Gastrocnemius medialis (tissue), 4 donors: ENCODE data around the gene UBE2D3. TPM values are rescaled to one million over a fixed set of nuclear protein-coding genes. Genes with fewer than 3 reads are reported as not detected.

Experiments
- ATAC-seq, 2 donors: fragments of 150-250 bp; one replicate each; pipeline ENCODE4 v1.9.1; 2016
- DNase-seq, 2 donors: peaks; one replicate each; pipeline ENCODE4 v3.0.0-alpha.2; 2019
- H3K27ac ChIP-seq, 4 donors: fragments of 200-600 bp; sonication (generic); 1 replicate in 1 of 4; 2 replicates in 3 of 4; pipeline ENCODE4 v1.5.1; 2016 to 2018; ENCODE audit warnings: mild to moderate bottlenecking in 2 of 4, moderate library complexity in 1 of 4
- H3K27me3 ChIP-seq, 3 donors: fragments of 200-600 bp; sonication (generic) in 2 of 3; 1 replicate in 1 of 3; 2 replicates in 2 of 3; pipeline versions ENCODE4 v1.5.1 to v1.6.0; 2016 to 2019; ENCODE audit warnings: mild to moderate bottlenecking in 1 of 3, moderate library complexity in 1 of 3
- H3K36me3 ChIP-seq, 2 donors: fragments of 200-600 bp; sonication (generic) in 1 of 2; one replicate each; pipeline ENCODE4 v1.5.1; 2017 to 2018
- H3K4me1 ChIP-seq, 2 donors: fragments of 200-600 bp; sonication (generic) in 1 of 2; one replicate each; pipeline ENCODE4 v1.5.1; 2016 to 2017; ENCODE audit warnings: mild to moderate bottlenecking in 2 of 2
- H3K4me3 ChIP-seq, 4 donors: fragments of 200-600 bp; sonication (generic) in 3 of 4; 1 replicate in 1 of 4; 2 replicates in 3 of 4; pipeline ENCODE4 v1.5.1; 2016 to 2019; ENCODE audit warnings: mild to moderate bottlenecking in 2 of 4
- H3K9me3 ChIP-seq, 3 donors: fragments of 200-600 bp; sonication (generic) in 2 of 3; 1 replicate in 1 of 3; 2 replicates in 2 of 3; pipeline ENCODE4 v1.5.1; 2016 to 2019
- CTCF ChIP-seq, 5 experiments: fragments of 450-650 bp in 3 of 5; fragments of 200-600 bp in 2 of 5; sonication (generic) in 2 of 5; IDR thresholded peaks in 4 of 5; conservative IDR thresholded peaks in 1 of 5; 1 replicate in 4 of 5; 2 replicates in 1 of 5; pipeline ENCODE4 v1.5.1; 2016 to 2019; ENCODE audit warnings: antibody characterized with exemption in 5 of 5, mild to moderate bottlenecking in 3 of 5, moderate library complexity in 3 of 5
- POLR2A ChIP-seq, 2 donors: fragments of 450-650 bp; IDR thresholded peaks; one replicate each; pipeline ENCODE4 v1.6.1; 2017; ENCODE audit warnings: antibody characterized with exemption in 2 of 2, mild to moderate bottlenecking in 2 of 2, moderate library complexity in 2 of 2
- in situ Hi-C, 4 donors: fragments of 200-750 bp; cut with MboI; loops; one replicate each; pipeline versions ENCODE4 v1.15.0 to v1.8.0; 2017; ENCODE audit warnings: low sequenced_read_pairs in 4 of 4
- intact Hi-C: fragments of 100-400 bp; cut with DNase I; formaldehyde crosslinking; loops from one replicate; pipeline ENCODE4 v1.15.1; 2023; ENCODE audit warnings: low total_unique reads
- total RNA-seq, 4 donors: library from RNA; depleted of rRNA; stranded (reverse); fragments of >200 nt; gene quantifications; one replicate each; pipeline versions ENCODE4 v1.1.0 to v1.2.3, GENCODE V29; 2016

The UBE2D3 gene
- total RNA-seq, 4 donors from 2014 or later: 350 to 562 (median 392) TPM

- intact Hi-C loops: no loop called here
- DNase-seq (no peak), ATAC-seq (no peak)
- Histone ChIP-seq H3K36me3 (no peaks in the 10 kb centered on the region), H3K27ac (peak overlapping the region; percentile 65 to 72 (median 68)), H3K4me1 (peaks cover 97 to 99% of the 10 kb centered on the region in 2 donors), H3K4me3 (no peak overlapping the region), H3K27me3 (no peaks in the 10 kb centered on the region), H3K9me3 (no peaks in the 10 kb centered on the region)
- TF ChIP-seq CTCF (IDR thresholded peaks at IDR 0.05 in 4 of 5, conservative IDR thresholded peaks at IDR 0.05 in 1 of 5): no peak
- no peak for TF ChIP-seq POLR2A (IDR thresholded peaks at IDR 0.05)
- in situ Hi-C loops: no loop called here
Observed at GRCh38 chr4:102817021-102817605, 10.2 kb downstream of the UBE2D3 start.

- no peaks in the 10 kb centered on the region for H3K27me3 ChIP-seq
- H3K4me1 ChIP-seq: peaks cover 92 to 99% of the 10 kb centered on the region in 2 donors
- no peak for DNase-seq
- TF ChIP-seq POLR2A (IDR thresholded peaks at IDR 0.05) (no peak), CTCF (IDR thresholded peaks at IDR 0.05 in 4 of 5, conservative IDR thresholded peaks at IDR 0.05 in 1 of 5) (no peak)
- H3K27ac ChIP-seq: peak overlapping the region in 3 of 4 donors; percentile 40 to 70 (median 44)
- H3K9me3 ChIP-seq: no peaks in the 10 kb centered on the region
- intact Hi-C loops: no loop called here
- in situ Hi-C loops: no loop called here
- peak in 1 of 2 donors; percentile 21 for ATAC-seq
- peak overlapping the region in 1 of 4 donors; percentile 1 for H3K4me3 ChIP-seq
- H3K36me3 ChIP-seq: no peaks in the 10 kb centered on the region
Observed at GRCh38 chr4:102815981-102816380, 11.4 kb downstream of the UBE2D3 start.

GRCh38 chr4:102809691-102810090 lies 17.7 kb downstream of the UBE2D3 start:
- H3K4me1 ChIP-seq: peaks cover 84 to 93% of the 10 kb centered on the region in 2 donors
- DNase-seq (no peak), ATAC-seq (no peak)
- no peak for TF ChIP-seq CTCF (IDR thresholded peaks at IDR 0.05 in 4 of 5, conservative IDR thresholded peaks at IDR 0.05 in 1 of 5)
- TF ChIP-seq POLR2A (IDR thresholded peaks at IDR 0.05): no peak
- in situ Hi-C loops: no loop called here
- intact Hi-C loops: no loop called here
- peak overlapping the region; percentile 56 to 72 (median 66) for H3K27ac ChIP-seq
- H3K4me3 ChIP-seq: no peak overlapping the region
- H3K27me3 ChIP-seq: no peaks in the 10 kb centered on the region
- peaks cover 0 to 30% of the 10 kb centered on the region in 2 donors for H3K36me3 ChIP-seq
- no peaks in the 10 kb centered on the region for H3K9me3 ChIP-seq

GRCh38 chr4:102809190-102809589 lies 18.2 kb downstream of the UBE2D3 start:
- ATAC-seq: peak; percentile 86
- H3K9me3 ChIP-seq: no peaks in the 10 kb centered on the region
- peaks cover 79 to 89% of the 10 kb centered on the region in 2 donors for H3K4me1 ChIP-seq
- H3K27ac ChIP-seq: peak overlapping the region; percentile 56 to 72 (median 66)
- no peaks in the 10 kb centered on the region for H3K27me3 ChIP-seq
- no peak overlapping the region for H3K4me3 ChIP-seq
- TF ChIP-seq POLR2A (IDR thresholded peaks at IDR 0.05): no peak
- TF ChIP-seq CTCF (IDR thresholded peaks at IDR 0.05 in 4 of 5, conservative IDR thresholded peaks at IDR 0.05 in 1 of 5): no peak
- in situ Hi-C loops: no loop called here
- no peak for DNase-seq
- intact Hi-C loops: no loop called here
- H3K36me3 ChIP-seq: peaks cover 0 to 30% of the 10 kb centered on the region in 2 donors
